ENCODE measurements around the gene CEPT1. TPM values are rescaled to one million over a fixed set of nuclear protein-coding genes. Genes with fewer than 3 reads are reported as not detected.

CEPT1 gene
- total and polyA plus RNA-seq, 2 donors from 2014 or later = 19.2 to 35.7 TPM

DNA sequence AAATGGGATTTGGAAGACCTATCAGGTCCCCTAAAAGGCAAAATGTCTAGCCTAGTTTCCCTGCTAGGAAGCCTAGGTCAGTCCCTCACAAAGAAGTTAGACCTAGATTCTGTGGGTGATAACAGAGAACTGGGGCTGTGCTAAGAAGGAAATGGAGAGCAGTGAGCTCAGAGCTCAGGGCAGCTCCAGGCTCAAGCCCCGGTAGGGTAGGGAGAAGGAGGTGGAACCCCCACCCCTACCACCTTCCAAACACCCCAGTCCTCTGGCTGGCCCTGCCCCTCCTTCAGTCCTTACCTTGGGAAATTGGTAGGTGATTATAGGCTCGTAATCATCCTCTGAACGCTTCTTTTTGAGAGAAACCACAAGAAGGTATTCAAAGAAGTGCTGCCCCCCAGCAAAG lies 59.3 kb downstream of the CEPT1 start:
- Histone ChIP-seq H3K4me3 (ENCODE audit: low read length in 3 of 3) (peak overlapping the region in 1 of 3 donors; percentile 0), H3K27ac (ENCODE audit: low read depth in 2 of 2, low read length in 2 of 2) (peak overlapping the region in 1 of 2 donors; percentile 26), H3K36me3 (ENCODE audit: control insufficient read depth in 2 of 3, insufficient read depth in 3 of 3, low read length in 3 of 3) (peaks cover 0 to 6% (median 5%) of the 10 kb centered on the region in 3 donors), H3K4me1 (ENCODE audit: control insufficient read depth in 2 of 3, insufficient read depth in 2 of 3, low read depth in 1 of 3, low read length in 3 of 3) (peaks cover 0 to 40% (median 24%) of the 10 kb centered on the region in 3 donors), H3K9me3 (ENCODE audit: control insufficient read depth in 2 of 3, insufficient read depth in 1 of 3, low read length in 3 of 3) (no peaks in the 10 kb centered on the region), H3K27me3 (ENCODE audit: control insufficient read depth, insufficient read depth, low read length) (no peaks in the 10 kb centered on the region), H3K9ac (ENCODE audit: low read length in 3 of 3) (no peak overlapping the region)
- no peak for TF ChIP-seq CTCF (IDR thresholded peaks at IDR 0.05; ENCODE audit: borderline replicate concordance, extremely low read depth, insufficient read depth)
- intact Hi-C loops (cut with DNase I) = no loop called here
- DNase-seq = no peak
- FAIRE-seq = no peak

DNA sequence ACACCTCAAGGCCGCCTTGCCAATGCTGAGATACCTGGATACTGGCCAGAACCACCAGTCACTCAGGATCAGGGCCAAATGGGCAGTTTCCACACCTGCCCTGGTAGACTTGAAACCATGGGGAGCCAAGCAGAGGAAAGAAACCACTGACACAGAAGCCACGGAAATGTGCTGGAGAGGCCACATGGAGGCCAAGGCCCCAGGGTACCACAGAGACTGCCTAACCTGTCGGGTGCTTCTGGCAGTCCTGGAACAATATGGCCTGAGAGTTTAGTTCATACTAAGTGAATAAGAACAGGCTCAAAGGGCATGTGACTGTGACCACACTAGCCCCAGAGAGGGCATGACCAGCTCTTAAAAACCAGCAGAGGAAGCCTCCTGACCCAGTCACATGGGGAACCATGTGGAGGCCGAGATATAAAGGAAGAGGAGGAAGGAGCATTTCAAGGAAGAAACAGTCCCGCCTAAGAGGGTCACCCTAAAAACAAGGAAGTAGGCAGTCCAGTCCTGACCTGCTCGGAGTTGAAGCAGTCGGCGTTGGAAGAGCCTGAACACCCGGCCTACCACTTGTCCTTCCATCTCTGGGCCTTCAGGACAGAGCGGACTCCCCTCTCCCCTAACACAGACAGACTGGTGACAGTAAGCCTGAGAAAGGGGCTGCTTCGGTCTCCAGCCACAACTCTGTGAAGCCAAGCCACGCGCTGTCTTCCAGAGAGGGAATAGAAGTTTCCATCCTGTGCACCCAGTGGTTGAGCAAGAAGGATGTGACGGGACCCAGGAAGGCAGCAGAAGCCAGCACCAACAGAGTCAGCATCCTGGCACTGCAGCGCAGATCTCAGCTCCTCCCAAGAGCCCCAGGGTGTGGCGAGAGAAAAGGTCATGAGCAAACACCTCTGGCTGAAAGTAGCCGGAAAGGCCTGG lies 60.1 kb downstream of the CEPT1 start, which contains the start of gene DENND2D:
Gene DENND2D, minus strand, starts transcription at position 766 of the 921 bp plus-strand sequence. Its CDS starts 187 bp downstream, at position 579.
- Histone ChIP-seq H3K9me3 (ENCODE audit: control insufficient read depth in 2 of 3, insufficient read depth in 1 of 3, low read length in 3 of 3) (no peaks in the 10 kb centered on the region), H3K4me3 (ENCODE audit: low read length in 3 of 3) (peak within 1 kb of the TSS in 1 of 3 donors; percentile 0), H3K36me3 (ENCODE audit: control insufficient read depth in 2 of 3, insufficient read depth in 3 of 3, low read length in 3 of 3) (peaks cover 0 to 5% (median 3%) of the 10 kb centered on the region in 3 donors), H3K9ac (ENCODE audit: low read length in 3 of 3) (peak within 1 kb of the TSS in 2 of 3 donors; percentile 0 to 20), H3K4me1 (ENCODE audit: control insufficient read depth in 2 of 3, insufficient read depth in 2 of 3, low read depth in 1 of 3, low read length in 3 of 3) (peaks cover 0 to 38% (median 24%) of the 10 kb centered on the region in 3 donors), H3K27me3 (ENCODE audit: control insufficient read depth, insufficient read depth, low read length) (peaks cover 3% of the 10 kb centered on the region), H3K27ac (ENCODE audit: low read depth in 2 of 2, low read length in 2 of 2) (peak within 1 kb of the TSS; percentile 47 to 80)
- DNase-seq = no peak
- FAIRE-seq = no peak
- no peak for TF ChIP-seq CTCF (IDR thresholded peaks at IDR 0.05; ENCODE audit: borderline replicate concordance, extremely low read depth, insufficient read depth)
- intact Hi-C loops (cut with DNase I) = no loop called here

DNA sequence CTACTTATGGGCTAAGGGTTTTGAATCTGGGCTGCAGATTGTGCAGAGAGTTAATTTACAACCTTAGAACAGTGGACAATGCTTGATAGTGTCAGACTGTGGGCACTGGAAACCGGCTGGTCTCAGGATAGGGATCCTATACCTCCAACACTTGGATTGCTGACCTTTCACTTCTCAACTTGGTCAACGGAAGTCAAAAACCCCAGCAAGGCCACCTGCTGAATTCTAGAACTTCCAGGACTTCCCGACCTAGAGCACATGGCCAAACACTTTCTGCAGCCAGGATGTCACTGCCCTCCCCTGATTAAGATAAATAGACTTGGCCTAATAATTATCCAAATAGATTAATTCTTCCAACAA lies 60.8 kb downstream of the CEPT1 start:
- DNase-seq = no peak
- Histone ChIP-seq H3K4me1 (ENCODE audit: control insufficient read depth in 2 of 3, insufficient read depth in 2 of 3, low read depth in 1 of 3, low read length in 3 of 3) (peaks cover 0 to 36% (median 24%) of the 10 kb centered on the region in 3 donors), H3K4me3 (ENCODE audit: low read length in 3 of 3) (no peak overlapping the region), H3K9ac (ENCODE audit: low read length in 3 of 3) (peak overlapping the region in 1 of 3 donors; percentile 0), H3K27me3 (ENCODE audit: control insufficient read depth, insufficient read depth, low read length) (peaks cover 3% of the 10 kb centered on the region), H3K27ac (ENCODE audit: low read depth in 2 of 2, low read length in 2 of 2) (peak overlapping the region; percentile 47 to 80), H3K36me3 (ENCODE audit: control insufficient read depth in 2 of 3, insufficient read depth in 3 of 3, low read length in 3 of 3) (peaks cover 0 to 3% (median 3%) of the 10 kb centered on the region in 3 donors), H3K9me3 (ENCODE audit: control insufficient read depth in 2 of 3, insufficient read depth in 1 of 3, low read length in 3 of 3) (no peaks in the 10 kb centered on the region)
- intact Hi-C loops (cut with DNase I) = no loop called here
- no peak for TF ChIP-seq CTCF (IDR thresholded peaks at IDR 0.05; ENCODE audit: borderline replicate concordance, extremely low read depth, insufficient read depth)
- no peak for FAIRE-seq
